ENCODE data around the gene CDH12.
"Not testable (repeated sequence)": the region's sequence is repeated elsewhere in the genome, so short reads cannot be mapped to it uniquely, and the experiment has no call there.

DNA sequence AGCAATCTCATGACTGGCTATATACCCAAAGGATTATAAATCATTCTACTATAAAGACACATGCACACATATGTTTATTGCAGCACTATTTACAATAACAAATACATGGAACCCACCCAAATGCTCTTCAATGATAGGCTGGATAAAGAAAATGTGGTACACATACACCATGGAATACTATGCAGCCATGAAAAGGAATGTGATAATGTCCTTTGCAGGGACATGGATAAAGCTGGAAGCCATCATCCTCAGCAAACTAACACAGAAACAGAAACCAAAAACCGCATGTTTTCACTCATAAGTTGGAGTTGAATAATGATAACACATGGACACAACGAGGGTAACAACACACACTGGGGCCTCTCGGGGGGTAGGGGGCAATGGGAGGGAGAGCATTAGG lies 520.2 kb downstream of the CDH12 start:
- TF ChIP-seq, protein P1, sequence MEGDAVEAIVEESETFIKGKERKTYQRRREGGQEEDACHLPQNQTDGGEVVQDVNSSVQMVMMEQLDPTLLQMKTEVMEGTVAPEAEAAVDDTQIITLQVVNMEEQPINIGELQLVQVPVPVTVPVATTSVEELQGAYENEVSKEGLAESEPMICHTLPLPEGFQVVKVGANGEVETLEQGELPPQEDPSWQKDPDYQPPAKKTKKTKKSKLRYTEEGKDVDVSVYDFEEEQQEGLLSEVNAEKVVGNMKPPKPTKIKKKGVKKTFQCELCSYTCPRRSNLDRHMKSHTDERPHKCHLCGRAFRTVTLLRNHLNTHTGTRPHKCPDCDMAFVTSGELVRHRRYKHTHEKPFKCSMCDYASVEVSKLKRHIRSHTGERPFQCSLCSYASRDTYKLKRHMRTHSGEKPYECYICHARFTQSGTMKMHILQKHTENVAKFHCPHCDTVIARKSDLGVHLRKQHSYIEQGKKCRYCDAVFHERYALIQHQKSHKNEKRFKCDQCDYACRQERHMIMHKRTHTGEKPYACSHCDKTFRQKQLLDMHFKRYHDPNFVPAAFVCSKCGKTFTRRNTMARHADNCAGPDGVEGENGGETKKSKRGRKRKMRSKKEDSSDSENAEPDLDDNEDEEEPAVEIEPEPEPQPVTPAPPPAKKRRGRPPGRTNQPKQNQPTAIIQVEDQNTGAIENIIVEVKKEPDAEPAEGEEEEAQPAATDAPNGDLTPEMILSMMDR (IDR thresholded peaks at IDR 0.05): not testable (repeated sequence)
- not testable (repeated sequence) for TF ChIP-seq POLR2A (IDR thresholded peaks at IDR 0.05)

Measured in lower leg skin (tissue), 3 donors.